ENCODE data around the gene NABP1.

DNA sequence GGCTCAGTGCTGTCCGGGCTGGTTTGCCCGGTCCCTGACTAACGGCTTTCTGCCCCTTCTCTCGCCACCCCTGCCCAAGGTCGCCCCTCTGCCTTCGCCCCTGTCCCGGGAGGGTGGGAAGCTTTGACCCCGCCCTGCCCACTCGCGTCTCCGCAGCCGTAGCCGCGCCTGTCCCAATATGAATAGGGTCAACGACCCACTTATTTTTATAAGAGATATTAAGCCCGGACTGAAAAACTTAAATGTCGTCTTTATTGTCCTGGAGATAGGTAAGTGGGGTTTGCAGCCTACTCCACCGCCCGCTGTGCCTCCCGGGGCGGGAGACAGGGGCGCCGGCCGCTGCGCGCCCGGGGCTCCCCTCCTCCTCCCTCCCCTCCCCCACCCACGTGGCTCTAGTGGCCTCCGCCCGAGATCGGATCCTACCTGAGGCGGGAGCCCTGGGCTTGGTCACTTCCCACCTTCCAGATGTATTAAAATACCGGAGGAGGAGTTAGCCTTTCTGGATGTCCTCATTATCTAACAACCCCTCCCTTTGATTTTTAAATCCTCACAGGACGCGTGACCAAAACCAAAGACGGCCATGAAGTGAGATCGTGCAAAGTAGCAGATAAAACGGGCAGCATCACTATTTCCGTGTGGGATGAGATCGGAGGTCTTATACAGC is 633 bp downstream of the NABP1 start:
- TF ChIP-seq ARNTL (CRISPR knock-in tag; IDR thresholded peaks at IDR 0.05; ENCODE audit: borderline replicate concordance, low read depth) (no peak), ZNF565 (CRISPR knock-in tag; conservative IDR thresholded peaks at IDR 0.05; ENCODE audit: low read depth) (no peak), GLIS3 (CRISPR knock-in tag; IDR thresholded peaks at IDR 0.05) (no peak), BACH2 (CRISPR knock-in tag; IDR thresholded peaks at IDR 0.05; ENCODE audit: borderline replicate concordance) (no peak), ZFP30 (CRISPR knock-in tag; IDR thresholded peaks at IDR 0.05) (no peak), TOX (CRISPR knock-in tag; IDR thresholded peaks at IDR 0.05; ENCODE audit: borderline replicate concordance) (no peak), ESRRG (CRISPR knock-in tag; IDR thresholded peaks at IDR 0.05) (no peak), TCF4 (CRISPR knock-in tag; IDR thresholded peaks at IDR 0.05; ENCODE audit: borderline replicate concordance) (no peak), RARB (CRISPR knock-in tag; IDR thresholded peaks at IDR 0.05) (no peak), ISL1 (CRISPR knock-in tag; IDR thresholded peaks at IDR 0.05) (no peak)
- TF ChIP-seq, protein P1, sequence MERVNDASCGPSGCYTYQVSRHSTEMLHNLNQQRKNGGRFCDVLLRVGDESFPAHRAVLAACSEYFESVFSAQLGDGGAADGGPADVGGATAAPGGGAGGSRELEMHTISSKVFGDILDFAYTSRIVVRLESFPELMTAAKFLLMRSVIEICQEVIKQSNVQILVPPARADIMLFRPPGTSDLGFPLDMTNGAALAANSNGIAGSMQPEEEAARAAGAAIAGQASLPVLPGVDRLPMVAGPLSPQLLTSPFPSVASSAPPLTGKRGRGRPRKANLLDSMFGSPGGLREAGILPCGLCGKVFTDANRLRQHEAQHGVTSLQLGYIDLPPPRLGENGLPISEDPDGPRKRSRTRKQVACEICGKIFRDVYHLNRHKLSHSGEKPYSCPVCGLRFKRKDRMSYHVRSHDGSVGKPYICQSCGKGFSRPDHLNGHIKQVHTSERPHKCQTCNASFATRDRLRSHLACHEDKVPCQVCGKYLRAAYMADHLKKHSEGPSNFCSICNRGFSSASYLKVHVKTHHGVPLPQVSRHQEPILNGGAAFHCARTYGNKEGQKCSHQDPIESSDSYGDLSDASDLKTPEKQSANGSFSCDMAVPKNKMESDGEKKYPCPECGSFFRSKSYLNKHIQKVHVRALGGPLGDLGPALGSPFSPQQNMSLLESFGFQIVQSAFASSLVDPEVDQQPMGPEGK (CRISPR knock-in tag; IDR thresholded peaks at IDR 0.05; ENCODE audit: borderline replicate concordance) = no peak

Data from SK-N-SH treated with all-trans-retinoic acid at 6 μM for 48 hours (cell line).